K562 (cell line): Measurements from ENCODE around the gene ARFGAP1.

Experiments used
- ARID2 ChIP-seq: fragments of 450-650 bp; IDR thresholded peaks from 2 replicates; pipeline ENCODE4 v1.6.1; 2017; ENCODE audit warnings: antibody characterized with exemption, mild to moderate bottlenecking
- CBX2 ChIP-seq: fragments of 200-600 bp; sonication (generic); IDR thresholded peaks from one replicate; pipeline ENCODE4 v1.6.1; 2012; ENCODE audit warnings: mild to moderate bottlenecking, low read length, inconsistent platforms; ENCODE audit not compliant: insufficient read depth, poor library complexity, severe bottlenecking
- HNRNPLL ChIP-seq: fragments of 200-400 bp; formaldehyde crosslinking; IDR thresholded peaks from 2 replicates; pipeline ENCODE4 v1.6.1; 2017; ENCODE audit warnings: low read length, low read depth, mild to moderate bottlenecking; ENCODE audit not compliant: poor library complexity, severe bottlenecking
- JUNB ChIP-seq: fragments of 450-650 bp; formaldehyde crosslinking; conservative IDR thresholded peaks from 2 replicates; pipeline ENCODE4 v1.4.0; 2020; ENCODE audit warnings: mild to moderate bottlenecking
- KLF1 ChIP-seq: fragments of 450-650 bp; IDR thresholded peaks from 2 replicates; pipeline ENCODE4 v1.6.1; 2016; ENCODE audit warnings: missing genetic modification characterization, missing compliant biosample characterization
- MEF2D ChIP-seq: conservative IDR thresholded peaks from 2 replicates; pipeline ENCODE4 v1.6.1; 2016; ENCODE audit warnings: low read depth, missing genetic modification characterization, missing compliant biosample characterization
- NCOA2 ChIP-seq, 2 experiments: fragments of 450-650 bp; IDR thresholded peaks; 2 replicates each; pipeline ENCODE4 v1.6.1; 2018; ENCODE audit warnings: mild to moderate bottlenecking in 2 of 2, moderate library complexity in 1 of 2; ENCODE audit not compliant: partially characterized antibody in 2 of 2
- RCOR1 ChIP-seq, 2 experiments: IDR thresholded peaks; 2 replicates each; pipeline ENCODE4 v1.6.1; 2012; ENCODE audit warnings: low read depth in 2 of 2, low read length in 2 of 2, borderline replicate concordance in 1 of 2, improper control_type of control experiment in 1 of 2
- ZFX ChIP-seq: sonication (generic); formaldehyde crosslinking; IDR thresholded peaks from 2 replicates; pipeline ENCODE4 v1.8.0; 2022; ENCODE audit warnings: mild to moderate bottlenecking, missing genetic modification reagents, moderate library complexity
- ZNF347 ChIP-seq: fragments of 450-650 bp; formaldehyde crosslinking; IDR thresholded peaks from 2 replicates; pipeline ENCODE4 v1.4.0; 2020; ENCODE audit warnings: low read depth, mild to moderate bottlenecking, moderate library complexity
- TF ChIP-seq, protein P1 (sequence below): fragments of 450-650 bp; IDR thresholded peaks from 2 replicates; pipeline ENCODE4 v1.6.1; 2014; ENCODE audit warnings: low read depth, mild to moderate bottlenecking, moderate library complexity, borderline replicate concordance
- TF ChIP-seq, protein P2 (sequence below), 3 experiments: IDR thresholded peaks in 2 of 3; conservative IDR thresholded peaks in 1 of 3; 2 replicates each; pipeline ENCODE4 v1.5.1; 2011 to 2012; ENCODE audit warnings: low read length in 3 of 3, mild to moderate bottlenecking in 3 of 3, control low read depth in 2 of 3, improper control_type of control experiment in 1 of 3, inconsistent platforms in 1 of 3, low read depth in 1 of 3, mixed read lengths in 1 of 3, moderate library complexity in 1 of 3; ENCODE audit not compliant: insufficient read depth in 2 of 3
- TF ChIP-seq, protein P3 (sequence below), 2 experiments: fragments of 450-650 bp; formaldehyde crosslinking in 1 of 2; IDR thresholded peaks; 2 replicates each; pipeline versions ENCODE4 v1.4.0 to v1.6.1; 2014 to 2020; ENCODE audit warnings: mild to moderate bottlenecking in 2 of 2, borderline replicate concordance in 1 of 2, low read depth in 1 of 2

DNA sequence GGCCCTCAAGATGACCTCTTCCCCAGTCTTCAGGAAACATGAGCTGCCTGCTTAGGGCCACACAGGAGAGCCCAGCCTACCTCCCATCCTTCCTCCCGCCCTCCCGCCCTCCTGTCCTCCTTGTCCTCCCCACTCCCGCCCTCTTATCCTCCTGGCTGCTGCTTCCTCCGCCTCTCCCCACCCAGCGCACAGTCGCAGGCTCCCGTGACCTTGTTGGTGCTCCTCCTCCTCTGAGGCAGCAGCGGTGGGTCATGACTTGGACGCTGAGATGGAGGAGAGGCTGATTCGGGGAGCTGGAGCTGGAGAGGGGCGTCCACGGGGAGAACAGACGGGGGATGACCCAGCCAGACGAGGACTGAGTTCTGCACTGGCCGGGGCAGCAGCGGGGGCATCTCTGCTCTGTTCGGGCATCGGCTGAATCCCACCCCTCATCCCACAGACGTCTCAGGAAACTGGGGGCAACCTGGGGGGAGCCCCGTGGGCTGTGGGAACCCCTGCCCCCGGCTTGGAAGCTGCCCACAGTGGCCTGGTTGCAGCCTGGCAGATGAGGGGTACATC lies 56.2 kb downstream of the ARFGAP1 start:
- TF ChIP-seq, protein P1, sequence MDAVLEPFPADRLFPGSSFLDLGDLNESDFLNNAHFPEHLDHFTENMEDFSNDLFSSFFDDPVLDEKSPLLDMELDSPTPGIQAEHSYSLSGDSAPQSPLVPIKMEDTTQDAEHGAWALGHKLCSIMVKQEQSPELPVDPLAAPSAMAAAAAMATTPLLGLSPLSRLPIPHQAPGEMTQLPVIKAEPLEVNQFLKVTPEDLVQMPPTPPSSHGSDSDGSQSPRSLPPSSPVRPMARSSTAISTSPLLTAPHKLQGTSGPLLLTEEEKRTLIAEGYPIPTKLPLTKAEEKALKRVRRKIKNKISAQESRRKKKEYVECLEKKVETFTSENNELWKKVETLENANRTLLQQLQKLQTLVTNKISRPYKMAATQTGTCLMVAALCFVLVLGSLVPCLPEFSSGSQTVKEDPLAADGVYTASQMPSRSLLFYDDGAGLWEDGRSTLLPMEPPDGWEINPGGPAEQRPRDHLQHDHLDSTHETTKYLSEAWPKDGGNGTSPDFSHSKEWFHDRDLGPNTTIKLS = no peak
- TF ChIP-seq RCOR1 (IDR thresholded peaks at IDR 0.05; ENCODE audit: borderline replicate concordance in 1 of 2, low read depth in 2 of 2, low read length in 2 of 2) (no peak), ZNF347 (CRISPR knock-in tag) (no peak), ZFX (no peak), CBX2 (no peak), MEF2D (tag) (no peak), KLF1 (tag) (no peak), HNRNPLL (no peak), ARID2 (no peak), NCOA2 (IDR thresholded peaks at IDR 0.05; ENCODE audit: partially characterized antibody in 2 of 2) (no peak), JUNB (CRISPR knock-in tag) (no peak)
- TF ChIP-seq, protein P2, sequence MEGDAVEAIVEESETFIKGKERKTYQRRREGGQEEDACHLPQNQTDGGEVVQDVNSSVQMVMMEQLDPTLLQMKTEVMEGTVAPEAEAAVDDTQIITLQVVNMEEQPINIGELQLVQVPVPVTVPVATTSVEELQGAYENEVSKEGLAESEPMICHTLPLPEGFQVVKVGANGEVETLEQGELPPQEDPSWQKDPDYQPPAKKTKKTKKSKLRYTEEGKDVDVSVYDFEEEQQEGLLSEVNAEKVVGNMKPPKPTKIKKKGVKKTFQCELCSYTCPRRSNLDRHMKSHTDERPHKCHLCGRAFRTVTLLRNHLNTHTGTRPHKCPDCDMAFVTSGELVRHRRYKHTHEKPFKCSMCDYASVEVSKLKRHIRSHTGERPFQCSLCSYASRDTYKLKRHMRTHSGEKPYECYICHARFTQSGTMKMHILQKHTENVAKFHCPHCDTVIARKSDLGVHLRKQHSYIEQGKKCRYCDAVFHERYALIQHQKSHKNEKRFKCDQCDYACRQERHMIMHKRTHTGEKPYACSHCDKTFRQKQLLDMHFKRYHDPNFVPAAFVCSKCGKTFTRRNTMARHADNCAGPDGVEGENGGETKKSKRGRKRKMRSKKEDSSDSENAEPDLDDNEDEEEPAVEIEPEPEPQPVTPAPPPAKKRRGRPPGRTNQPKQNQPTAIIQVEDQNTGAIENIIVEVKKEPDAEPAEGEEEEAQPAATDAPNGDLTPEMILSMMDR (IDR thresholded peaks at IDR 0.05 in 2 of 3, conservative IDR thresholded peaks at IDR 0.05 in 1 of 3; ENCODE audit: insufficient read depth in 2 of 3, low read depth in 1 of 3, low read length in 3 of 3) = no peak
- TF ChIP-seq, protein P3, sequence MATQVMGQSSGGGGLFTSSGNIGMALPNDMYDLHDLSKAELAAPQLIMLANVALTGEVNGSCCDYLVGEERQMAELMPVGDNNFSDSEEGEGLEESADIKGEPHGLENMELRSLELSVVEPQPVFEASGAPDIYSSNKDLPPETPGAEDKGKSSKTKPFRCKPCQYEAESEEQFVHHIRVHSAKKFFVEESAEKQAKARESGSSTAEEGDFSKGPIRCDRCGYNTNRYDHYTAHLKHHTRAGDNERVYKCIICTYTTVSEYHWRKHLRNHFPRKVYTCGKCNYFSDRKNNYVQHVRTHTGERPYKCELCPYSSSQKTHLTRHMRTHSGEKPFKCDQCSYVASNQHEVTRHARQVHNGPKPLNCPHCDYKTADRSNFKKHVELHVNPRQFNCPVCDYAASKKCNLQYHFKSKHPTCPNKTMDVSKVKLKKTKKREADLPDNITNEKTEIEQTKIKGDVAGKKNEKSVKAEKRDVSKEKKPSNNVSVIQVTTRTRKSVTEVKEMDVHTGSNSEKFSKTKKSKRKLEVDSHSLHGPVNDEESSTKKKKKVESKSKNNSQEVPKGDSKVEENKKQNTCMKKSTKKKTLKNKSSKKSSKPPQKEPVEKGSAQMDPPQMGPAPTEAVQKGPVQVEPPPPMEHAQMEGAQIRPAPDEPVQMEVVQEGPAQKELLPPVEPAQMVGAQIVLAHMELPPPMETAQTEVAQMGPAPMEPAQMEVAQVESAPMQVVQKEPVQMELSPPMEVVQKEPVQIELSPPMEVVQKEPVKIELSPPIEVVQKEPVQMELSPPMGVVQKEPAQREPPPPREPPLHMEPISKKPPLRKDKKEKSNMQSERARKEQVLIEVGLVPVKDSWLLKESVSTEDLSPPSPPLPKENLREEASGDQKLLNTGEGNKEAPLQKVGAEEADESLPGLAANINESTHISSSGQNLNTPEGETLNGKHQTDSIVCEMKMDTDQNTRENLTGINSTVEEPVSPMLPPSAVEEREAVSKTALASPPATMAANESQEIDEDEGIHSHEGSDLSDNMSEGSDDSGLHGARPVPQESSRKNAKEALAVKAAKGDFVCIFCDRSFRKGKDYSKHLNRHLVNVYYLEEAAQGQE (IDR thresholded peaks at IDR 0.05; ENCODE audit: borderline replicate concordance) = no peak
- TF ChIP-seq, protein P3 (CRISPR knock-in tag; IDR thresholded peaks at IDR 0.05; ENCODE audit: low read depth) = no peak
